Testis (tissue), 2 donors: Measurements from ENCODE around the gene CRYZ.

Source experiments
- CTCF ChIP-seq, 3 experiments: fragments of 450-650 bp in 2 of 3; fragments of 200-600 bp in 1 of 3; sonication (generic) in 1 of 3; IDR thresholded peaks; one replicate each; pipeline ENCODE4 v1.5.1; 2016 to 2019; ENCODE audit warnings: antibody characterized with exemption in 3 of 3, mild to moderate bottlenecking in 2 of 3, moderate library complexity in 1 of 3
- POLR2A ChIP-seq: fragments of 450-650 bp; IDR thresholded peaks from one replicate; pipeline ENCODE4 v1.6.1; 2017; ENCODE audit warnings: antibody characterized with exemption, mild to moderate bottlenecking, moderate library complexity

- TF ChIP-seq CTCF (IDR thresholded peaks at IDR 0.05): peak; percentile 53 to 63 (median 63)
- no peak for TF ChIP-seq POLR2A
Measured at GRCh38 chr1:74733604-74734484, 994 bp upstream of the CRYZ start.
